ENCODE data around the gene ARHGAP18.

ARHGAP18 gene

GRCh38 chr6:129709769-129710449 lies at the start of gene ARHGAP18:
ARHGAP18 (minus strand) TSS chr6:129710177; CDS start chr6:129710136, 41 bp downstream.
- peak within 1 kb of the TSS; percentile 86 for H3K27ac Mint-ChIP-seq
- H3K9me3 Mint-ChIP-seq, result no peaks in the 10 kb centered on the region
- peak; percentile 77 for DNase-seq (ENCODE audit: low spot score)
- H3K27me3 Mint-ChIP-seq (ENCODE audit: low read depth), result no peaks in the 10 kb centered on the region
- peak within 1 kb of the TSS; percentile 98 for H3K4me3 Mint-ChIP-seq
- H3K4me1 Mint-ChIP-seq (ENCODE audit: low read depth), result peaks cover 50% of the 10 kb centered on the region
- H3K36me3 Mint-ChIP-seq (ENCODE audit: low read depth), result peaks cover 13% of the 10 kb centered on the region

GRCh38 chr6:129755787-129756186 lies 45.8 kb upstream of the ARHGAP18 start:
- H3K9me3 Mint-ChIP-seq, result no peaks in the 10 kb centered on the region

GRCh38 chr6:129754750-129755149 lies 44.8 kb upstream of the ARHGAP18 start:
- Mint-ChIP-seq H3K27ac (no peak overlapping the region), H3K4me1 (ENCODE audit: low read depth) (peaks cover 19% of the 10 kb centered on the region), H3K27me3 (ENCODE audit: low read depth) (peaks cover 9% of the 10 kb centered on the region), H3K4me3 (no peak overlapping the region), H3K9me3 (no peaks in the 10 kb centered on the region), H3K36me3 (ENCODE audit: low read depth) (no peaks in the 10 kb centered on the region)
- no peak for DNase-seq (ENCODE audit: low spot score)

More at GRCh38 chr6:129755787-129756186, 45.8 kb upstream of the ARHGAP18 start:
- H3K27me3 Mint-ChIP-seq (ENCODE audit: low read depth), result peaks cover 14% of the 10 kb centered on the region
- no peak overlapping the region for H3K27ac Mint-ChIP-seq
- DNase-seq (ENCODE audit: low spot score), result no peak
- H3K36me3 Mint-ChIP-seq (ENCODE audit: low read depth), result no peaks in the 10 kb centered on the region
- H3K4me3 Mint-ChIP-seq, result no peak overlapping the region
- peaks cover 10% of the 10 kb centered on the region for H3K4me1 Mint-ChIP-seq (ENCODE audit: low read depth)

- Mint-ChIP-seq H3K9me3 (no peaks in the 10 kb centered on the region), H3K4me1 (ENCODE audit: low read depth) (peaks cover 32% of the 10 kb centered on the region), H3K4me3 (no peak overlapping the region), H3K36me3 (ENCODE audit: low read depth) (no peaks in the 10 kb centered on the region), H3K27me3 (ENCODE audit: low read depth) (peaks cover 2% of the 10 kb centered on the region), H3K27ac (no peak overlapping the region)
- no peak for DNase-seq (ENCODE audit: low spot score)
Measured at GRCh38 chr6:129753422-129753821, 43.4 kb upstream of the ARHGAP18 start.

- no peaks in the 10 kb centered on the region for H3K27me3 Mint-ChIP-seq (ENCODE audit: low read depth)
- peaks cover 40% of the 10 kb centered on the region for H3K4me1 Mint-ChIP-seq (ENCODE audit: low read depth)
- H3K27ac Mint-ChIP-seq, result peak overlapping the region; percentile 21
- H3K9me3 Mint-ChIP-seq, result no peaks in the 10 kb centered on the region
- H3K4me3 Mint-ChIP-seq, result no peak overlapping the region
- no peaks in the 10 kb centered on the region for H3K36me3 Mint-ChIP-seq (ENCODE audit: low read depth)
- no peak for DNase-seq (ENCODE audit: low spot score)
Measured at GRCh38 chr6:129751384-129751783, 41.4 kb upstream of the ARHGAP18 start.

GRCh38 chr6:129750360-129750759 lies 40.4 kb upstream of the ARHGAP18 start:
- H3K9me3 Mint-ChIP-seq, result no peaks in the 10 kb centered on the region
- H3K4me1 Mint-ChIP-seq (ENCODE audit: low read depth), result peaks cover 40% of the 10 kb centered on the region
- no peaks in the 10 kb centered on the region for H3K27me3 Mint-ChIP-seq (ENCODE audit: low read depth)
- no peaks in the 10 kb centered on the region for H3K36me3 Mint-ChIP-seq (ENCODE audit: low read depth)
- DNase-seq (ENCODE audit: low spot score), result no peak
- H3K4me3 Mint-ChIP-seq, result peak overlapping the region; percentile 79
- peak overlapping the region; percentile 90 for H3K27ac Mint-ChIP-seq

GRCh38 chr6:129749749-129750120 lies 39.8 kb upstream of the ARHGAP18 start:
- peaks cover 43% of the 10 kb centered on the region for H3K4me1 Mint-ChIP-seq (ENCODE audit: low read depth)
- peak overlapping the region; percentile 90 for H3K27ac Mint-ChIP-seq
- no peaks in the 10 kb centered on the region for H3K36me3 Mint-ChIP-seq (ENCODE audit: low read depth)
- H3K9me3 Mint-ChIP-seq, result no peaks in the 10 kb centered on the region
- H3K4me3 Mint-ChIP-seq, result peak overlapping the region; percentile 79
- H3K27me3 Mint-ChIP-seq (ENCODE audit: low read depth), result no peaks in the 10 kb centered on the region
- DNase-seq (ENCODE audit: low spot score), result no peak

GRCh38 chr6:129748901-129749748 lies 39.1 kb upstream of the ARHGAP18 start:
- H3K27me3 Mint-ChIP-seq (ENCODE audit: low read depth), result no peaks in the 10 kb centered on the region
- no peaks in the 10 kb centered on the region for H3K36me3 Mint-ChIP-seq (ENCODE audit: low read depth)
- no peaks in the 10 kb centered on the region for H3K9me3 Mint-ChIP-seq
- peaks cover 45% of the 10 kb centered on the region for H3K4me1 Mint-ChIP-seq (ENCODE audit: low read depth)
- DNase-seq (ENCODE audit: low spot score), result no peak
- peak overlapping the region; percentile 79 for H3K4me3 Mint-ChIP-seq
- peak overlapping the region; percentile 90 for H3K27ac Mint-ChIP-seq

GRCh38 chr6:129748212-129748900 lies 38.4 kb upstream of the ARHGAP18 start:
- Mint-ChIP-seq H3K4me3 (peak overlapping the region; percentile 79), H3K4me1 (ENCODE audit: low read depth) (peaks cover 51% of the 10 kb centered on the region), H3K9me3 (no peaks in the 10 kb centered on the region), H3K27me3 (ENCODE audit: low read depth) (no peaks in the 10 kb centered on the region), H3K27ac (peak overlapping the region; percentile 90), H3K36me3 (ENCODE audit: low read depth) (no peaks in the 10 kb centered on the region)
- DNase-seq (ENCODE audit: low spot score), result peak; percentile 55

GRCh38 chr6:129747588-129748112 lies 37.7 kb upstream of the ARHGAP18 start:
- no peak overlapping the region for H3K27ac Mint-ChIP-seq
- DNase-seq (ENCODE audit: low spot score), result no peak
- H3K9me3 Mint-ChIP-seq, result no peaks in the 10 kb centered on the region
- peaks cover 51% of the 10 kb centered on the region for H3K4me1 Mint-ChIP-seq (ENCODE audit: low read depth)
- no peaks in the 10 kb centered on the region for H3K27me3 Mint-ChIP-seq (ENCODE audit: low read depth)
- H3K4me3 Mint-ChIP-seq, result no peak overlapping the region
- H3K36me3 Mint-ChIP-seq (ENCODE audit: low read depth), result no peaks in the 10 kb centered on the region

GRCh38 chr6:129744880-129745237 lies 34.9 kb upstream of the ARHGAP18 start:
- peaks cover 2% of the 10 kb centered on the region for H3K27me3 Mint-ChIP-seq (ENCODE audit: low read depth)
- no peaks in the 10 kb centered on the region for H3K36me3 Mint-ChIP-seq (ENCODE audit: low read depth)
- no peak for DNase-seq (ENCODE audit: low spot score)
- no peak overlapping the region for H3K4me3 Mint-ChIP-seq
- H3K9me3 Mint-ChIP-seq, result no peaks in the 10 kb centered on the region
- H3K27ac Mint-ChIP-seq, result no peak overlapping the region
- peaks cover 36% of the 10 kb centered on the region for H3K4me1 Mint-ChIP-seq (ENCODE audit: low read depth)

GRCh38 chr6:129744201-129744879 lies 34.4 kb upstream of the ARHGAP18 start:
- H3K27ac Mint-ChIP-seq, result no peak overlapping the region
- H3K4me3 Mint-ChIP-seq, result no peak overlapping the region
- H3K27me3 Mint-ChIP-seq (ENCODE audit: low read depth), result peaks cover 2% of the 10 kb centered on the region
- H3K36me3 Mint-ChIP-seq (ENCODE audit: low read depth), result no peaks in the 10 kb centered on the region
- peaks cover 34% of the 10 kb centered on the region for H3K4me1 Mint-ChIP-seq (ENCODE audit: low read depth)
- no peaks in the 10 kb centered on the region for H3K9me3 Mint-ChIP-seq
- DNase-seq (ENCODE audit: low spot score), result no peak

GRCh38 chr6:129740013-129740412 lies 30.0 kb upstream of the ARHGAP18 start:
- Mint-ChIP-seq H3K4me3 (no peak overlapping the region), H3K27me3 (ENCODE audit: low read depth) (peaks cover 2% of the 10 kb centered on the region), H3K27ac (no peak overlapping the region)

More at GRCh38 chr6:129740013-129740412, 30.0 kb upstream of the ARHGAP18 start:
- Mint-ChIP-seq H3K4me1 (ENCODE audit: low read depth) (peaks cover 20% of the 10 kb centered on the region), H3K36me3 (ENCODE audit: low read depth) (no peaks in the 10 kb centered on the region), H3K9me3 (no peaks in the 10 kb centered on the region)
- DNase-seq (ENCODE audit: low spot score), result no peak
